ENCODE measurements around the gene FBXL16.

The FBXL16 gene

DNA sequence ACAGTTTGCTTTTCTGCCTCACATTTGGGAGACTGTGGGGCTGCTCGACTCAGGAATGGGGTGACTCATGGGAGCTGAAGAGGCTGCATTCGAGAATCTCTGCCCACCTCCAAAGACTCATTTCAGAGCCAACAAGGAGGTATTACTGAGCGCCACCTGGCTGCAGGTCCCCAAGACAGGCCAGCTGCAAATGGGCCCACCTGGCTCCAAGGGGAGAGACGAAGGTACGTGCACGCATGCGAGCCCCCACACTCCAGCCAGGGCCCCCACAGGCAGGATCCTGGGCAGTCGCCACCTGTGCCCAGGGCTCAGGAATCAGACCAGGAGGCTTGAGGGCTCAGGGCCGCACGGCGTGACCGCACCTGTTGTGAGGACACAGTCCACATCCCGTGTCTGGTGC, 27.3 kb upstream of the FBXL16 start:
- H3K4me1 ChIP-seq (ENCODE audit: low read depth, poor library complexity, severe bottlenecking), result peaks cover 49% of the 10 kb centered on the region

DNA sequence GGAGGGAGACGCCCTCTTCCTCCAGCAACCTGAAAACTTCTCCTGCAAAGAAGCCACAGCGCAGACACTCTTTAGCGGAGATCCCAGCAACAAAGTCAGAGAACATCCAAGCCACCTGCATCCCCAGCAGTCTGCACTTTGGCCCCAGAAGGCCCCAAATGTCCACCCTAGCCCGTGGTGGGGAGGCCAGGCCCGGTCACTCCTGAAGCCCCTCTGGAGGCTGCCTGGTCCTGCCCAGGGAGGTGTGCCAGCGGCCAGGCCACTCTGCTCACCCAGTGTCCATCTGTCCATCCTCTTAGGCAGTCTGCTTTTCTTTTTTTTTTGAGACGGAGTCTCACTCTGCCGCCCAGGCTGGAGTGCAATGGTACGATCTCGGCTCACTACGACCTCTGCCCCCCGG, 26.7 kb upstream of the FBXL16 start:
- H3K27me3 ChIP-seq (ENCODE audit: insufficient read depth, low read depth), result no peaks in the 10 kb centered on the region
- TF ChIP-seq, protein P1, sequence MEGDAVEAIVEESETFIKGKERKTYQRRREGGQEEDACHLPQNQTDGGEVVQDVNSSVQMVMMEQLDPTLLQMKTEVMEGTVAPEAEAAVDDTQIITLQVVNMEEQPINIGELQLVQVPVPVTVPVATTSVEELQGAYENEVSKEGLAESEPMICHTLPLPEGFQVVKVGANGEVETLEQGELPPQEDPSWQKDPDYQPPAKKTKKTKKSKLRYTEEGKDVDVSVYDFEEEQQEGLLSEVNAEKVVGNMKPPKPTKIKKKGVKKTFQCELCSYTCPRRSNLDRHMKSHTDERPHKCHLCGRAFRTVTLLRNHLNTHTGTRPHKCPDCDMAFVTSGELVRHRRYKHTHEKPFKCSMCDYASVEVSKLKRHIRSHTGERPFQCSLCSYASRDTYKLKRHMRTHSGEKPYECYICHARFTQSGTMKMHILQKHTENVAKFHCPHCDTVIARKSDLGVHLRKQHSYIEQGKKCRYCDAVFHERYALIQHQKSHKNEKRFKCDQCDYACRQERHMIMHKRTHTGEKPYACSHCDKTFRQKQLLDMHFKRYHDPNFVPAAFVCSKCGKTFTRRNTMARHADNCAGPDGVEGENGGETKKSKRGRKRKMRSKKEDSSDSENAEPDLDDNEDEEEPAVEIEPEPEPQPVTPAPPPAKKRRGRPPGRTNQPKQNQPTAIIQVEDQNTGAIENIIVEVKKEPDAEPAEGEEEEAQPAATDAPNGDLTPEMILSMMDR (conservative IDR thresholded peaks at IDR 0.05; ENCODE audit: low read depth, low read length), result no peak
- no peaks in the 10 kb centered on the region for H3K36me3 ChIP-seq (ENCODE audit: insufficient read depth)
- H2AFZ ChIP-seq (ENCODE audit: low read depth), result no peak overlapping the region
- H4K20me1 ChIP-seq (ENCODE audit: insufficient read depth), result no peaks in the 10 kb centered on the region
- no peak overlapping the region for H3K4me2 ChIP-seq
- H3K79me2 ChIP-seq (ENCODE audit: insufficient read depth, low read depth), result no peaks in the 10 kb centered on the region
- H3K27ac ChIP-seq, result no peak overlapping the region
- peaks cover 44% of the 10 kb centered on the region for H3K4me1 ChIP-seq (ENCODE audit: low read depth, poor library complexity, severe bottlenecking)
- no peak overlapping the region for H3K9ac ChIP-seq
- no peak overlapping the region for H3K4me3 ChIP-seq (IDR thresholded peaks at IDR 0.05; ENCODE audit: insufficient read depth, low read depth, low read length)

More for the DNA sequence above, 27.3 kb upstream of the FBXL16 start:
- Histone ChIP-seq H3K27me3 (ENCODE audit: insufficient read depth, low read depth) (no peaks in the 10 kb centered on the region), H4K20me1 (ENCODE audit: insufficient read depth) (no peaks in the 10 kb centered on the region), H3K79me2 (ENCODE audit: insufficient read depth, low read depth) (no peaks in the 10 kb centered on the region), H3K4me3 (IDR thresholded peaks at IDR 0.05; ENCODE audit: insufficient read depth, low read depth, low read length) (no peak overlapping the region), H3K9ac (no peak overlapping the region), H3K36me3 (ENCODE audit: insufficient read depth) (no peaks in the 10 kb centered on the region), H2AFZ (ENCODE audit: low read depth) (no peak overlapping the region), H3K4me2 (no peak overlapping the region), H3K27ac (no peak overlapping the region)
- TF ChIP-seq, protein P1 (conservative IDR thresholded peaks at IDR 0.05; ENCODE audit: low read depth, low read length), result no peak

DNA sequence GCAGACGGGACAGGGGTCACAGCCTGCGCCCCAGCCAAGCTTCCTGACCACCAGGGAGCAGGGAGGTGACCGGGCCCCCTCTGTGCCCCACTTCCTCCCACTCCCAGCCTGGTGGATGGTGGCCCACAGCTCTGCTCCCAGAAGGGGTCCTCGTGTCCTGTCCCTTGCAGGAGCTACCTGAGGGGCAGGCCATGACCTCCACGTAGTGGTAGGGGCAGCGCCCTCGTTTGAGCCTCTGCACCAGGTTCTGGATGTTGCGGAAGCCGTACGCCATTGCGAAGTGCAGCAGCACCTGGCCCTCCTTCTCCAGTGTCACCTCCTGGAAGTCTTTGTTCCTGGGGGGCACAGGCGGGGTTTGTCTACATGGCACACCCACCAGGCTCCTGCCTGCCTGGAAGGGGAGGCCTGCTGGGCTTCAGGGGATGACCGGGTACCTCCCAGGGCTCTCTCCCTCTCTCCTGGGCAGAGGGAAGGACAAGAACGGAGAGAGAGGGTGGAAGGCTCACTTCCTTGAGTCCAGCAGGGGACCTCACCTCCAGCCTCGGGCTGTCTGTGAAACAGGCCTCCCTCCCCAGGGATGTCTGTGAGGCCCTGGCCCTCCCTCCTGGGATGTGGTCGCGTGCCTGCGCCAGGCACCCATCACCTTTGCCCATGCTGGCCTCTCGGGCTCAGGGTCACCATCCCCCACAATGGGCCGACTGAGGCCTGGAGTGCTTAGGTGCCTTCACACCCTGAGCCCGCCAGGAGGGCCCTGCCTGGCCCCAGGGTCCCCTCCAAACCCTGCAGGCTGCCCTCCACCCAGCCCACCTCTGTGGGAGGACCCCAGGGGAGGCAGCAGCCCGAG, 25.3 kb upstream of the FBXL16 start:
- TF ChIP-seq, protein P1 (conservative IDR thresholded peaks at IDR 0.05; ENCODE audit: low read depth, low read length), result no peak
- H4K20me1 ChIP-seq (ENCODE audit: insufficient read depth), result no peaks in the 10 kb centered on the region
- no peak overlapping the region for H2AFZ ChIP-seq (ENCODE audit: low read depth)
- H3K4me2 ChIP-seq, result no peak overlapping the region
- H3K36me3 ChIP-seq (ENCODE audit: insufficient read depth), result no peaks in the 10 kb centered on the region
- H3K27me3 ChIP-seq (ENCODE audit: insufficient read depth, low read depth), result no peaks in the 10 kb centered on the region
- H3K4me1 ChIP-seq (ENCODE audit: low read depth, poor library complexity, severe bottlenecking), result peaks cover 38% of the 10 kb centered on the region
- H3K27ac ChIP-seq, result no peak overlapping the region
- H3K4me3 ChIP-seq (IDR thresholded peaks at IDR 0.05; ENCODE audit: insufficient read depth, low read depth, low read length), result no peak overlapping the region
- H3K79me2 ChIP-seq (ENCODE audit: insufficient read depth, low read depth), result no peaks in the 10 kb centered on the region
- H3K9ac ChIP-seq, result no peak overlapping the region

DNA sequence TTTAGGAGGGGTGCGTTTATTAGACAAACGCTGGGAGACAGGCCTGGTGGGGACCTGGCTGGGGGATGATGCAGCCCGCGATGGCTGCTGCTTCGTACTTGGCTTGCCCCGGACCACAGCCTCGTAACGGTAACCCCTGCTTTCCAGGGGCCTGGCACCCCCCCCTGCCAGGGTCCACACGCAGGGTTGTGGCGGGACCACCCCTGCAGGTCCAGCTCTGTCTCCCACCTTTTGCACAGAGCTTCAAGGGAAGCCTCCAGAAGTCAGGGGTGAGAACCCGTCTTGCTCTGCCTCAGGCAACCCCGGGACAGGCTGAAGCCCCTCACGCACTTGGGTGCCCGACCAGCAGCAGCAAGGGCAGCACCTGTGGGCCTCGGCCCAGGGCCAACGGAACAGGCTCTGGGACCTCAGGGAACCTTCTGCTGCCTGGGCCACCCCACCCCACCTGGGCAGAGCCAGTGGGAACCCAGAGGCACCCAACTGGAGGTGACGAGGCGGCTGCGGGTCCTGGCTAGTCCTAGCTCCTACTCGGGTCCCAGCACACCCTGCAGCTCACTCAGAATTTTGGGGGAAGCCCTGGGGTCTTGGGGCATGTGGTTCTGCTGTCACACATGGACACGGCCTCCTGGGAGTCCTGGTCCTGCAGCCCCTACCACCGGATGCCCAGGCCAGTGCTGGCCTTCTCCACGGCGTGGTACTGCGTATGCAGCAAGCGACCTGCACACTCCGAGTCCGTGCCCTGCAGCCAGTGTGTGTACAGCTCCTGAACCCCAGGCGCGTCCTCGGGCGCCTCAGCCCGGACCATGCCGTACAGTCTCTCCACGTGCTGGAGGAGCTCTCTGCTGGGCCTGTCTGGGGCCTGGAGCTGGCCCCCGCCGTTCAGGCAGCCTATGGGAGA, 24.4 kb upstream of the FBXL16 start:
- Histone ChIP-seq H3K9ac (no peak overlapping the region), H3K79me2 (ENCODE audit: insufficient read depth, low read depth) (no peaks in the 10 kb centered on the region), H2AFZ (ENCODE audit: low read depth) (no peak overlapping the region), H4K20me1 (ENCODE audit: insufficient read depth) (no peaks in the 10 kb centered on the region), H3K4me2 (no peak overlapping the region), H3K4me3 (IDR thresholded peaks at IDR 0.05; ENCODE audit: insufficient read depth, low read depth, low read length) (no peak overlapping the region), H3K27ac (no peak overlapping the region), H3K4me1 (ENCODE audit: low read depth, poor library complexity, severe bottlenecking) (peaks cover 32% of the 10 kb centered on the region), H3K36me3 (ENCODE audit: insufficient read depth) (no peaks in the 10 kb centered on the region), H3K27me3 (ENCODE audit: insufficient read depth, low read depth) (no peaks in the 10 kb centered on the region)
- TF ChIP-seq, protein P1 (conservative IDR thresholded peaks at IDR 0.05; ENCODE audit: low read depth, low read length), result no peak
